HG03135 (cell line): ENCODE results near the gene SYNDIG1.

ENCODE experiments used
- ATAC-seq: cut with Tn5 transposase; IDR thresholded peaks from one replicate; pipeline ENCODE4 v1.9.1; 2021; ENCODE audit warnings: mild to moderate bottlenecking, moderate library complexity; ENCODE audit not compliant: unreplicated experiment

Gene SYNDIG1

GRCh38 chr20:24519476-24519875 lies 50.0 kb downstream of the SYNDIG1 start:
- ATAC-seq = no peak

GRCh38 chr20:24521032-24521431 lies 51.6 kb downstream of the SYNDIG1 start:
- ATAC-seq = no peak

GRCh38 chr20:24522452-24523330 lies 53.3 kb downstream of the SYNDIG1 start:
- no peak for ATAC-seq

- no peak for ATAC-seq
These were observed 54.2 kb downstream of the SYNDIG1 start for GRCh38 chr20:24523661-24524060.

GRCh38 chr20:24528583-24529368 lies 59.3 kb downstream of the SYNDIG1 start:
- ATAC-seq = no peak

- no peak for ATAC-seq
These were observed 59.9 kb downstream of the SYNDIG1 start for GRCh38 chr20:24529369-24529719.

GRCh38 chr20:24530131-24530680 lies 60.8 kb downstream of the SYNDIG1 start:
- no peak for ATAC-seq

GRCh38 chr20:24531202-24531601 lies 61.8 kb downstream of the SYNDIG1 start:
- ATAC-seq = no peak

GRCh38 chr20:24531631-24532419 lies 62.4 kb downstream of the SYNDIG1 start:
- no peak for ATAC-seq

GRCh38 chr20:24533449-24533848 lies 64.0 kb downstream of the SYNDIG1 start:
- no peak for ATAC-seq

- no peak for ATAC-seq
These were observed 64.9 kb downstream of the SYNDIG1 start for GRCh38 chr20:24534282-24534681.

GRCh38 chr20:24535941-24536730 lies 66.7 kb downstream of the SYNDIG1 start:
- ATAC-seq = no peak

GRCh38 chr20:24537210-24537609 lies 67.8 kb downstream of the SYNDIG1 start:
- ATAC-seq = no peak

- no peak for ATAC-seq
These were observed 73.3 kb downstream of the SYNDIG1 start for GRCh38 chr20:24542721-24543120.

GRCh38 chr20:24543168-24543567 lies 73.7 kb downstream of the SYNDIG1 start:
- ATAC-seq = no peak

GRCh38 chr20:24543741-24544140 lies 74.3 kb downstream of the SYNDIG1 start:
- ATAC-seq = no peak

GRCh38 chr20:24544371-24544770 lies 74.9 kb downstream of the SYNDIG1 start:
- no peak for ATAC-seq

GRCh38 chr20:24545168-24545567 lies 75.7 kb downstream of the SYNDIG1 start:
- no peak for ATAC-seq

- no peak for ATAC-seq
These were observed 76.9 kb downstream of the SYNDIG1 start for GRCh38 chr20:24546232-24546892.

GRCh38 chr20:24547967-24548366 lies 78.5 kb downstream of the SYNDIG1 start:
- ATAC-seq = no peak
